Activated CD4-positive, alpha-beta T cell treated with anti-CD3 and anti-CD28 coated beads, Interleukin-2, amount 50 U/mL, for 24 hours (primary cell): ENCODE data around the gene SDHA.
"Not testable (repeated sequence)": the region's sequence is repeated elsewhere in the genome, so short reads cannot be mapped to it uniquely, and the experiment has no call there.

Experiments used
- DNase-seq, 2 donors: peaks; one replicate each; pipeline ENCODE4 v3.0.0-alpha.2; 2020; ENCODE audit warnings: low read depth in 1 of 2, low spot score in 1 of 2

Gene SDHA

GRCh38 chr5:197031-197430 is 21.1 kb upstream of the SDHA start:
- DNase-seq, result not testable (repeated sequence)

GRCh38 chr5:197892-198489 is 20.1 kb upstream of the SDHA start:
- no peak for DNase-seq

GRCh38 chr5:198516-199196 is 19.5 kb upstream of the SDHA start:
- DNase-seq, result no peak

GRCh38 chr5:199197-199949 is 18.7 kb upstream of the SDHA start:
- no peak for DNase-seq

GRCh38 chr5:199950-200645 is 18.0 kb upstream of the SDHA start:
- DNase-seq, result no peak

GRCh38 chr5:200985-201384 is 17.1 kb upstream of the SDHA start:
- DNase-seq, result no peak

GRCh38 chr5:201672-202071 is 16.4 kb upstream of the SDHA start:
- no peak for DNase-seq

- no peak for DNase-seq
Observed at GRCh38 chr5:203246-203930, 14.7 kb upstream of the SDHA start.

- no peak for DNase-seq
Observed at GRCh38 chr5:204001-204400, 14.1 kb upstream of the SDHA start.

GRCh38 chr5:204462-204861 is 13.7 kb upstream of the SDHA start:
- no peak for DNase-seq

- DNase-seq, result no peak
Observed at GRCh38 chr5:204966-205670, 13.0 kb upstream of the SDHA start.

GRCh38 chr5:206406-206805 is 11.7 kb upstream of the SDHA start:
- DNase-seq, result no peak

- no peak for DNase-seq
Observed at GRCh38 chr5:206927-207536, 11.1 kb upstream of the SDHA start.

- no peak for DNase-seq
Observed at GRCh38 chr5:207599-207998, 10.5 kb upstream of the SDHA start.

GRCh38 chr5:208449-209114 is 9.5 kb upstream of the SDHA start:
- no peak for DNase-seq

GRCh38 chr5:213803-214395 is 4.2 kb upstream of the SDHA start:
- DNase-seq, result no peak

GRCh38 chr5:215256-215655 is 2.9 kb upstream of the SDHA start:
- not testable (repeated sequence) for DNase-seq

- not testable (repeated sequence) for DNase-seq
Observed at GRCh38 chr5:216076-216475, 2.0 kb upstream of the SDHA start.
